NCI-H748 treated with DMSO at 0.1 percent for 48 hours (cell line): ENCODE results near the gene TBCD.

Experiments
- DNase-seq: peaks from one replicate; lab custom pipeline; 2025; lab: John Stamatoyannopoulos, UW

The TBCD gene

DNA sequence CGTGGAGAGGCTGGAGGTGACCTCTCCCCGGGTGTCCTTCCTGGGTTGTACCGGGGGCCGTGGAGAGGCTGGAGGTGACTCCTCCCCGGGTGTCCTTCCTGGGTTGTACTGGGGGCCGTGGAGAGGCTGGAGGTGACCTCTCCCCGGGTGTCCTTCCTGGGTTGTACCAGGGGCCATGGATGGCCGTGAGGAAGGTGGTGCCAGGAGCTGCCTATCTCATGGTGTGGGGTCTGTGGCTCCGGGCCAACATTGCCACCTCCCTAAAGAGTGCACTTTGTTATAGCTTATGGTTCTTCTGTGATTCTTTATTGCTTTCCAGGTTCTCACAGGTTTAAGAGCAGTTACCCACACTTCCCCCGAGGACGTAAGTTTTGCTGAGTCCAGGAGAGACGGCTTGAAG is 174.2 kb downstream of the TBCD start:
- no peak for DNase-seq

- DNase-seq: no peak
Measured at GRCh38 chr17:82926716-82927115, 174.9 kb downstream of the TBCD start.

GRCh38 chr17:82927311-82927660 is 175.4 kb downstream of the TBCD start:
- no peak for DNase-seq

DNA sequence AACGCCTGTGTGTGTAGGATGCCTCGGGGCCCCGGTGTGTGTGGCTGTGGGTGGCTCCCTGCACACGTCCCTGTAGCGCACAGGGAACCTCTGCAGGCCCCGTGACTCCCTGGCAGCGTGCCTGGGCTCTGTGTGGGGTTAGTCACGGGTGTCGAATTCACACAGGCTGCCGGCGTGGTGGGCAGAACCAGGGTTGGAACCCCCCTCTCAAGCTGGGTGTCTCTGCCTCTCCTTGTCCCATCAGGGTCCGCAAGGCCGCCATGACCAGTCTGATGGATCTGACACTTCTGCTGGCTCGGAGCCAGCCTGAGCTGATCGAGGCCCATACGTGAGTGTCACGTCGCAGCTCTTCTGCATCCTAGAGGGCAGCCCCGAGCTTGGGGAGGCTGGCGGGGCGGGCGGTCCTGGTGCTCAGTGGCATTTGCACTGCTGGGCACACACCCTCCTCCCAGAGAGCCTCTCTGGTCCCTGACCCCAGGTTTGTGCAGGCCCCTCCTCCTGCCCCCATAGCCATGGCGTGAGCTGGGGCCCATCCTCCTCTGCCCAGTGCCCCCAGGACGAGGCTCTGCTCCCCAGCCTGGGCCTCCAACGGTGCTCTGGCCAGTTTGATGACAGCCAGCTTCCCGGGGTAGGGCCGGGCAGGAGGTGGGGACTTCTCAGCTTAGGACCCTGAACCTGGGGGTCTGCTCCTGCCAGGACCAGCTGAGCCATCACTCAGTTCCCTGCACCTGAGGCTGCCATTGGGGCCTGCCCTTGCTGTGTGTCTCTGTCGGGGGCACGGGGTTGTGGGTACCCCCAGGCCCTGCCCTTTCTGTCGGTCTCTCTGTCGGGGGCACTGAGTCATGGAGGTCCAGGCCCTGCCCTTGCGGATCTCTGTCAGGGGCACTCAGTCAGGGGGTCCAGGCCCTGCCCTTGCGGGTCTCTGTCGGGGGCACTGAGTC is 176.1 kb downstream of the TBCD start:
- DNase-seq: no peak

GRCh38 chr17:82929011-82929622 is 177.3 kb downstream of the TBCD start:
- no peak for DNase-seq

- no peak for DNase-seq
Measured at GRCh38 chr17:82929676-82930042, 177.8 kb downstream of the TBCD start.

- DNase-seq: no peak
Measured at GRCh38 chr17:82930043-82930923, 178.4 kb downstream of the TBCD start.

GRCh38 chr17:82930924-82931698 is 179.2 kb downstream of the TBCD start:
- no peak for DNase-seq

GRCh38 chr17:82931699-82932517 is 180.0 kb downstream of the TBCD start:
- no peak for DNase-seq

- no peak for DNase-seq
Measured at GRCh38 chr17:82932518-82933310, 180.8 kb downstream of the TBCD start.

GRCh38 chr17:82933911-82934310 is 182.0 kb downstream of the TBCD start:
- DNase-seq: no peak

GRCh38 chr17:82935966-82936767 is 184.3 kb downstream of the TBCD start:
- no peak for DNase-seq

DNA sequence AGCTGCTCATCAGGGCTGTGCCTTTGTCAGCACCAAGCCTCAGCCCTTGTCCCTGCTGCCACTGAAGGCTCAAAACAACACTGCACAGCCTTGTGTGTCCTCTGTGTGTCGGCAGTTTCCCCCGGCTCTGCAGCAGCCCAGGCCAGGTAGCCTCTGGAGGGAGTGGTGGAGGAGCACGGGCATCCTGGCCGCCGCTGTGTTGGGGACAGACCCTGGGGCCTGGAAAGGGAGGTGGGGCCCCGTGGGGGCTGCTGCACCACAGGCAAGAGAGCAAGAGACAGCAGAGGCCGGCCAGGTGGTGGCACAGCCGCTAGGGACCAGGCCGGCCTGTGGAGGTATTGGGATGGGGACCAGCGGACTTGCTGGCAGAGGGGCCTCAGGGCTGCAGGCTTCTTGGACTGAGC is 184.9 kb downstream of the TBCD start:
- no peak for DNase-seq

GRCh38 chr17:82937411-82938371 is 185.8 kb downstream of the TBCD start:
- DNase-seq: no peak

- DNase-seq: no peak
Measured at GRCh38 chr17:82938486-82938872, 186.6 kb downstream of the TBCD start.

GRCh38 chr17:82938873-82939620 is 187.2 kb downstream of the TBCD start:
- DNase-seq: no peak

GRCh38 chr17:82939621-82940135 is 187.8 kb downstream of the TBCD start:
- no peak for DNase-seq
